HG03520 (cell line): Measurements from ENCODE around the gene SLC5A9.
A peak's percentile ranks its signal among the peaks of the same experiment; 100 is the strongest.
"Not testable (repeated sequence)": the region's sequence is repeated elsewhere in the genome, so short reads cannot be mapped to it uniquely, and the experiment has no call there.

Experiments used
- ATAC-seq: cut with Tn5 transposase; IDR thresholded peaks from one replicate; pipeline ENCODE4 v1.9.1; 2021; ENCODE audit warnings: mild to moderate bottlenecking, moderate library complexity; ENCODE audit not compliant: unreplicated experiment

The SLC5A9 gene

DNA sequence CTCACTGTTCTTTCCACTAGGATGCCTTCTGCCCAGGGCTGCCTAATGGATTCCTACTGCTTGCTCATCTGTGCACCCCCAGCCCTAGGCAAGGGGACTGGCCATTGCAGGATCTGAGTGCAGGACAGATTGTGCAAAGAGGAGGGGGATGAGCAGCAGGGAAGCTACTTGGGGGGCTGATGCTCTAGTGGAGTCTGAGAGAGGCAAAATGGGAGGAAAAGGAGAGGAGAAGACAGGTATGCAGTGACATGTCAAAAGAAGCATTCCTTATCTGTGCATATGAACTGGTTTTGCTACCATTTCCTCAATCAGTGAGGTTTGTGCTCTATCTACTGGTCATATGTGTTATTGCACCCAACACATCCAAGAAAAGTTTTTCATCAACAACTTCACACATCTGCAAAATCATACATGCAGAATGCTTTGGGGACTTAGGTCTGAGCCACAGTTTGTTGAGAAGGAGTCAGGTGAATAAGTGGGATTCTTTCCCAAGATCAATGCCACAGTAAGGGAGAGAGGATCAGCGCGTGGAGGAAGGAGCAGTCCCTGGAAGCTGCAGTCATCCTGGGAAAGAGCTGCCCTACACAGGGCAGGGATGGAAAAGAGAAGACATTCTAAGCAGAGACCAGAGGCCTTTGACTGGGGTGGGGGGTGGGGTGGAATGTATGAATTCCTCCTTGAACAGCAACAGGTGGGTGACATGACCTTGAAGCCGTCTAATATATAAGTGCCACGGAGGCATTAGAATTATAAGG is 14.4 kb downstream of the SLC5A9 start:
- ATAC-seq: peak; percentile 73

GRCh38 chr1:48242141-48242736 is 19.7 kb downstream of the SLC5A9 start:
- no peak for ATAC-seq

DNA sequence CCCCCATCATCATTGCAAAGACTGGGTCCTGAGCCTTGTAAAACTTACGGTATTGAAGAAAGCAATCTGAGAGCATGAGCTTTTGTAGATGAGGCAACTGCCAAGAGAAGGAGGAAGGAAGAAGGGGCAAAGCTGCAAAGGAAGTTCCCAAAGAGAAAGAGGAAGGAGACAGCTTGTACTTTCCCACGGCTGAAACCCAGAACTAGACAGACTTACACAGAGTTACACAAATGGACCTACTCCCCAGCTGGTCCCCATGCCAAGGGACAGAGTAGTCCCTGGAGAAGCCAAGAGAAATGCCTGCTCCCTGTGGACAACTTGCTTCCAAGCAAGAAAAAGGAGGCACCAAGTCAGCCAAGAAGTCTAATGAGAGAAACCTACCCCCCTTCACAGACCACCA is 22.6 kb downstream of the SLC5A9 start:
- no peak for ATAC-seq

- no peak for ATAC-seq
These were observed 24.2 kb downstream of the SLC5A9 start for GRCh38 chr1:48246727-48247126.

DNA sequence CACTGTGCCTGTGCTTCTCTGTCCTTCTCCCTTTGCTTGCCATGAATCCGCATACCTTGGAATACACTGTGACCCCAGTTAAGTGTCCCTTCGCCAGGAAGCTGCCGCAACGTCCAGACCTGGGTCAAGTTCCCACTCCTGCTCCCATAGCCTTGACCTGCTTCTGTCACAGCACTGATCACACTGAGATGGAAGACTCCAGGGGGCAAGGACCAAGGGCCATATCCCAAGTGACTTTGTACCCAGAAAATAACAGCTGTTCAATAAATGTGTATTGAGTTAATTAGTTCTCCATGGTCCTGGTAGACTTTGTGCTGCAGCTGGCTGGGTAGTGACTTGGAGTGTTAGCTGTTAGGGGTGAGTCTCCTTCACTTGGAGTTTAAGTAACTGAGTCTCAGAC is 25.8 kb downstream of the SLC5A9 start:
- ATAC-seq: no peak

DNA sequence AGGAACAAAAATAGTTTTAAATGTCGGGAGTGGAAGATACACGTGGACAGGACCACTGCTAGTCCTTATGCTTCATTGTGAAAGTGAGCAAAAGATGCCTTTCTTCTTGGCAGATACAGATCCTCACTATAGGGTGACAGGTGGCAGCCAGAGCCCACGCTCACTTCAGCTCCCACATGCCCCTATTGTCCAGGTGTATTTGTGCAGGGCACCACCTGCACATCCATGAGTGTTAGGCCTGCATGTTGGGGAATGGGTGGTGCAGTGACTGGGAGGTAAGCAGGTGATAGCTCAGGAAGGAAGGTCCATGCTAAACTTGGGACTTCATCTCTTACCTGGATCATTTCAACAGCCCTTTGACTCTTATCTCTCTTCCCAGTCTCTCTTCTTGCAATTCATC is 27.4 kb downstream of the SLC5A9 start:
- ATAC-seq: no peak

DNA sequence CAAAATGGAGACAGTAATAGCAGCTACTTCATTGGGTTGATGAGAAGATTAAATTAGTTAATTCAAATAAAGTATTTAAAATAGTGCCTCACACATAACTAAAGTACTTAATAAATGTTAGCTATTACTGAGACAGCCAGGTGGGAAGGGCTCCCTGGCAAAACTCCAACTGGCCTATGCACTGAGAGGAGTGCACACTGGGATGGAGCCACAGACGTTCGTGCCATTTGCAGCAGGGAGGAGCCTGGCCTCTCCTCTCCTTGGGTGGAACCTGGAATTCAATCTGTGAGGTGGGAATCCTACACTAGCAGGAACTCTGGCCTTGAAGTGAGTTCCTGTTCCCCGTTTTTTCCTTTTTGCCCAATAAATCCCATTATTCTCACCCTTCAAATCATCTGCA is 28.1 kb downstream of the SLC5A9 start:
- no peak for ATAC-seq

GRCh38 chr1:48251323-48251722 is 28.8 kb downstream of the SLC5A9 start:
- no peak for ATAC-seq

GRCh38 chr1:48251821-48252220 is 29.3 kb downstream of the SLC5A9 start:
- no peak for ATAC-seq

- no peak for ATAC-seq
These were observed 31.7 kb downstream of the SLC5A9 start for GRCh38 chr1:48254254-48254653.

- no peak for ATAC-seq
These were observed 35.6 kb downstream of the SLC5A9 start for GRCh38 chr1:48258106-48258505.

GRCh38 chr1:48261881-48262400 is 39.4 kb downstream of the SLC5A9 start:
- no peak for ATAC-seq

- ATAC-seq: no peak
These were observed 40.5 kb downstream of the SLC5A9 start for GRCh38 chr1:48263041-48263440.

GRCh38 chr1:48266576-48266975 is 44.1 kb downstream of the SLC5A9 start:
- no peak for ATAC-seq

- ATAC-seq: not testable (repeated sequence)
These were observed 54.9 kb downstream of the SLC5A9 start for GRCh38 chr1:48277437-48277836.

DNA sequence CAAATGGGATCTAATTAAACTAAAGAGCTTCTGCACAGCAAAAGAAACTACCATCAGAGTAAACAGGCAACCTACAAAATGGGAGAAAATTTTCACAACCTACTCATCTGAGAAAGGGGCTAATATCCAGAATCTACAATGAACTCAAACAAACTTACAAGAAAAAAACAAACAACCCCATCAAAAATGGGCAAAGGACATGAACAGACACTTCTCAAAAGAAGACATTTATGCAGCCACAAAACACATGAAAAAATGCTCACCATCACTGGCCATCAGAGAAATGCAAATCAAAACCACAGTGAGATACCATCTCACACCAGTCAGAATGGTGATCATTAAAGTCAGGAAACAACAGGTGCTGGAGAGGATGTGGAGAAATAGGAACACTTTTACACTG is 59.8 kb downstream of the SLC5A9 start:
- ATAC-seq: not testable (repeated sequence)

GRCh38 chr1:48284696-48285420 is 62.3 kb downstream of the SLC5A9 start:
- ATAC-seq: not testable (repeated sequence)

DNA sequence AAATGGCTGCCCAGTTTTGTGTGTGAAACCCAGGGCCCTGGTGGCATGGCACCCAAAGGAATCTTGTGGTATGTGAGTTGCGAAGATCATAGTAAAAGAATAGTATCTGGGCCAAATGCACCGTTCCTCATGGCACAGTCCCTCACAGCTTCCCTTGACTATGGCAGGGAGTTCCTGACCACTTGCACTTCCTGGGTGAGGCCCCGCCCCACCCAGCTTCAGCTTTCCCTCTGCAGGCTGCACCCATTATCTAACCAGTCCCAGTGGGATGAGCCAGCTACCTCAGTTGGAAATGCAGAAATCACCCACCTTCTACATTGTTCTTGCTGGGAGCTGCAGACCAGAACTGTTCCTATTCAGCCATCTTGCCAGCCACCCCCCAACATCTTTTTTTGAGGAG is 63.0 kb downstream of the SLC5A9 start:
- ATAC-seq: no peak

DNA sequence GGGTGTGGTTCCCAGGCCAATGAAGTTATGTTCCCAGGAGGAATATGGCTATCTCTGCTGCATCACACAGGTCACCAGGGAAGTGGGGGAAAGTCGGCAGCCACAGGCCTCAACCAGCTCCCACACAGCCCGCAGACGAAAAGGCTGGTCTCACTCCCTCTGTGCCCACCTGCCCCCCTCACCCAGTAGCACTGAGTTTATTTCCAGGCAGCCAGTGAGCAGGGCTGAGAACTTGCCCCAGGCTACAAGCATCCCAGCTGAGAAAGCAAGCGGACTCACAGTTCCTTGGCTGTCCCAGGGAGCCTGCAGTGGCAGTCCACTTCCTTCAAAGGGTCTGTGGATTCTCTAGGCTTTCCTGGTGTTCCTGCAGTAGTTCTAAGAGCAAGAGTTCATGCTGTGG is 68.9 kb downstream of the SLC5A9 start:
- ATAC-seq: no peak

- ATAC-seq: no peak
These were observed 70.2 kb downstream of the SLC5A9 start for GRCh38 chr1:48292706-48293105.

DNA sequence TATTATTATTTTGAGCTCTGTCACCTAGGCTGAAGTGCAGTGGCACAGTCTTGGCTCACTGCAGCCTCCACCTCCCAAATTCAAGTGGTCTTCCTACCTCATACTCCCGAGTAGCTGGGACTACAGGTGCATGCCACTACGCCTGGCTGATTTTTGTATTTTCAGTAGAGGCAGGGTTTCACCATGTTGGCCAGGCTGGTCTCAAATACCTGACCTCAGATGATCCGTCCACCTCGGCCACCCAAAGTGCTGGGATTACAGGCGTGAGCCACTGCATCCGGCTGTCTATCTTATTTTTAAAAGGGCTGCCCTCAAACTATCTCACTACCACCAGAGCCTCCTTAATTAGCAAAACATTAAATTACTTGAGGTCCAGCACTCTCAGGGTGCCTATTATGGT is 71.6 kb downstream of the SLC5A9 start:
- not testable (repeated sequence) for ATAC-seq

DNA sequence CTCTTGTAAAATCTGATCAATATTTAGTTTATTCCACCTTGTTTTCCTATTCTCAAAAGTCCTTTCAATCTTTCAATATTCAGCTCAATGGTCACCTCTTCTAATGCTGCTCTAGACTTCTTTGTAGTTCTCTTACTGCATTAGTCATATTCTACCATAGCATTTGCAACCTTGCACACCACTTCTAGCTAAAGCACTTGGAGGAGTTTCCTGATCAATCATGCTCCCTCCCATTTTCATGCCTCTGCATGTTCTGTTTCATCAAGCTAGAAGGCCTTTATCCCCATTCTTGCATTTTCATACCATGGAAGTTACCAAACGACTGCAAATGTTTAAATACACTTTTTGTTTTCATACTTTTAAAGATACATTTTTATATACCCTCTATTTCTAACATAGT is 72.1 kb downstream of the SLC5A9 start:
- no peak for ATAC-seq
